Sigmoid colon (tissue), 4 donors: ENCODE measurements around the gene CACNA1C.

Experiments used
- EP300 ChIP-seq, 4 donors: sonication (generic); formaldehyde crosslinking; IDR thresholded peaks; one replicate each; pipeline ENCODE4 v1.6.1; 2017; ENCODE audit warnings: antibody characterized with exemption in 4 of 4
- POLR2AphosphoS5 ChIP-seq, 4 donors: sonication (generic); formaldehyde crosslinking; IDR thresholded peaks; one replicate each; pipeline ENCODE4 v1.6.1; 2017; ENCODE audit warnings: antibody characterized with exemption in 4 of 4
- TF ChIP-seq, protein P1 (sequence below), 4 experiments: fragments of 450-650 bp in 3 of 4; fragments of 200-600 bp in 1 of 4; IDR thresholded peaks; one replicate each; pipeline ENCODE4 v1.5.1; 2016 to 2019; ENCODE audit warnings: antibody characterized with exemption in 4 of 4, mild to moderate bottlenecking in 3 of 4, moderate library complexity in 2 of 4

DNA sequence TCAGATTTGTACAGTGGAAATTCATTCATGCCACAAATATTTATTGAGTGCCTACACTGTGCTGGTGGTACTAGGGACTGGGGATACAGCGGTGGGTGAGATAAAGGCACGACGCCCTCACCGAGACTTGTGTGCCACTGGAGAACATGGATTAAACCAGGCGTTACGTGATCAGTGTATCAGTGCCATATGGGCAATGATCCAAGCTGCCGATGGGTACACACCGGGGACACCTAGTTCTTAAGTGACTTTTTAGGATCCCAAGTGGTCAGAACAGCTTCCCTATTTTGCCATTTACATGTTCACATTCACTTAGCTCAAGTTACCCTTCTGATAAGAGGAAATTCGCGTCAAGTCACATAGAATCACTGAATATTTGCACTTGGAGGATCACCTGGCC, 236.7 kb downstream of the CACNA1C start:
- TF ChIP-seq POLR2AphosphoS5 (IDR thresholded peaks at IDR 0.05) (no peak), EP300 (IDR thresholded peaks at IDR 0.05) (no peak)
- TF ChIP-seq, protein P1, sequence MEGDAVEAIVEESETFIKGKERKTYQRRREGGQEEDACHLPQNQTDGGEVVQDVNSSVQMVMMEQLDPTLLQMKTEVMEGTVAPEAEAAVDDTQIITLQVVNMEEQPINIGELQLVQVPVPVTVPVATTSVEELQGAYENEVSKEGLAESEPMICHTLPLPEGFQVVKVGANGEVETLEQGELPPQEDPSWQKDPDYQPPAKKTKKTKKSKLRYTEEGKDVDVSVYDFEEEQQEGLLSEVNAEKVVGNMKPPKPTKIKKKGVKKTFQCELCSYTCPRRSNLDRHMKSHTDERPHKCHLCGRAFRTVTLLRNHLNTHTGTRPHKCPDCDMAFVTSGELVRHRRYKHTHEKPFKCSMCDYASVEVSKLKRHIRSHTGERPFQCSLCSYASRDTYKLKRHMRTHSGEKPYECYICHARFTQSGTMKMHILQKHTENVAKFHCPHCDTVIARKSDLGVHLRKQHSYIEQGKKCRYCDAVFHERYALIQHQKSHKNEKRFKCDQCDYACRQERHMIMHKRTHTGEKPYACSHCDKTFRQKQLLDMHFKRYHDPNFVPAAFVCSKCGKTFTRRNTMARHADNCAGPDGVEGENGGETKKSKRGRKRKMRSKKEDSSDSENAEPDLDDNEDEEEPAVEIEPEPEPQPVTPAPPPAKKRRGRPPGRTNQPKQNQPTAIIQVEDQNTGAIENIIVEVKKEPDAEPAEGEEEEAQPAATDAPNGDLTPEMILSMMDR (IDR thresholded peaks at IDR 0.05) = no peak
